K562 (cell line): ENCODE data around the gene RHOT1. TPM values are rescaled to one million over a fixed set of nuclear protein-coding genes. Genes with fewer than 3 reads are reported as not detected.

Experiments
- ARNT ChIP-seq, 2 experiments: fragments of 450-650 bp; IDR thresholded peaks; 2 replicates each; pipeline ENCODE4 v1.6.1; 2016; ENCODE audit warnings: mild to moderate bottlenecking in 1 of 2
- CREM ChIP-seq: IDR thresholded peaks from 2 replicates; pipeline ENCODE4 v1.6.1; 2014; ENCODE audit warnings: antibody characterized with exemption, low read depth
- FOSL1 ChIP-seq: fragments of 200-800 bp; sonication (Bioruptor generic); conservative IDR thresholded peaks from 2 replicates; pipeline ENCODE4 v1.6.1; 2016; ENCODE audit warnings: missing genetic modification characterization, missing compliant biosample characterization
- JUND ChIP-seq, 2 experiments: IDR thresholded peaks; 2 replicates in 1 of 2; 3 replicates in 1 of 2; pipeline ENCODE4 v1.6.1; 2011; ENCODE audit warnings: borderline replicate concordance in 2 of 2, low read depth in 2 of 2, low read length in 2 of 2, improper control_type of control experiment in 1 of 2, missing biosample characterization in 1 of 2, missing genetic modification characterization in 1 of 2, missing genetic modification reagents in 1 of 2
- KAT2B ChIP-seq: IDR thresholded peaks from one replicate; pipeline ENCODE4 v1.6.1; 2012; ENCODE audit warnings: low read depth, mild to moderate bottlenecking, control low read depth, inconsistent platforms, low read length, moderate library complexity
- MYNN ChIP-seq, 2 experiments: sonication (generic); formaldehyde crosslinking in 1 of 2; IDR thresholded peaks; 2 replicates each; pipeline versions ENCODE4 v1.5.0 to v1.6.1; 2016 to 2020; ENCODE audit warnings: antibody characterized with exemption in 1 of 2, missing genetic modification reagents in 1 of 2
- PHF20 ChIP-seq: fragments of 450-650 bp; IDR thresholded peaks from 2 replicates; pipeline ENCODE4 v1.6.1; 2018; ENCODE audit not compliant: partially characterized antibody
- PTBP1 ChIP-seq: fragments of 200-400 bp; formaldehyde crosslinking; IDR thresholded peaks from 2 replicates; pipeline ENCODE4 v1.6.1; 2017; ENCODE audit warnings: low read depth, low read length
- SAFB ChIP-seq: fragments of 200-400 bp; formaldehyde crosslinking; IDR thresholded peaks from 2 replicates; pipeline ENCODE4 v1.6.1; 2017; ENCODE audit warnings: low read depth, low read length, borderline replicate concordance
- SIRT6 ChIP-seq: IDR thresholded peaks from one replicate; pipeline ENCODE4 v1.6.1; 2012; ENCODE audit warnings: low read depth, mild to moderate bottlenecking, control low read depth, inconsistent platforms, low read length, moderate library complexity
- ZNF24 ChIP-seq: fragments of 450-650 bp; IDR thresholded peaks from 2 replicates; pipeline ENCODE4 v1.6.1; 2016
- polyA plus RNA-seq, 8 experiments: library from polyadenylated mRNA; depleted of rRNA in 4 of 8; stranded (reverse) in 5 of 8; unstranded in 3 of 8; fragments of >200 nt; fragmentation: Nextera tagmentation in 2 of 8; fragmentation: Illumina TruSeq in 1 of 8; extraction: Ambion mirVana in 2 of 8; extraction: Trizol in 1 of 8; gene quantifications; 2 replicates each; pipeline versions ENCODE4 v1.2.1 to v1.2.3, GENCODE V29; 2011 to 2014; ENCODE audit warnings: inconsistent platforms in 1 of 8, missing spikeins in 1 of 8
- total RNA-seq, 7 experiments: library from RNA; depleted of rRNA in 6 of 7; stranded (reverse); fragments of >200 nt in 6 of 7; fragmentation: Illumina TruSeq in 2 of 7; extraction: Trizol in 2 of 7; gene quantifications; 2 replicates each; pipeline versions ENCODE4 v1.2.1 to v1.2.3, GENCODE V29; 2011 to 2021; ENCODE audit warnings: low replicate concordance in 1 of 7
- TF ChIP-seq, protein P1 (sequence below): sonication (generic); formaldehyde crosslinking; IDR thresholded peaks from 2 replicates; pipeline ENCODE4 v1.9.0; 2022; ENCODE audit warnings: mild to moderate bottlenecking, missing genetic modification reagents
- TF ChIP-seq, protein P2 (sequence below): fragments of 250-450 bp; sonication (Bioruptor Pico); IDR thresholded peaks from 2 replicates; pipeline ENCODE4 v1.8.0; 2021; ENCODE audit warnings: borderline replicate concordance, mild to moderate bottlenecking, moderate library complexity; ENCODE audit not compliant: poor library complexity, severe bottlenecking
- TF ChIP-seq, protein P3 (sequence below), 2 experiments: fragments of 250-450 bp in 1 of 2; fragments of 450-650 bp in 1 of 2; sonication (Bioruptor Pico) in 1 of 2; IDR thresholded peaks; 2 replicates each; pipeline versions ENCODE4 v1.6.1 to v1.8.0; 2016 to 2021; ENCODE audit warnings: mild to moderate bottlenecking in 2 of 2, moderate library complexity in 2 of 2, missing compliant biosample characterization in 1 of 2, missing genetic modification characterization in 1 of 2
- TF ChIP-seq, protein P4 (sequence below): fragments of 450-650 bp; IDR thresholded peaks from 2 replicates; pipeline ENCODE4 v1.6.1; 2016
- TF ChIP-seq, protein P5 (sequence below): fragments of 250-450 bp; sonication (Bioruptor Pico); IDR thresholded peaks from 2 replicates; pipeline ENCODE4 v1.5.0; 2021
- TF ChIP-seq, protein P6 (sequence below): fragments of 450-650 bp; IDR thresholded peaks from 2 replicates; pipeline ENCODE4 v1.7.1; 2018; ENCODE audit warnings: mild to moderate bottlenecking, low read depth; ENCODE audit not compliant: partially characterized antibody
- TF ChIP-seq, protein P7 (sequence below), 3 experiments: IDR thresholded peaks in 2 of 3; conservative IDR thresholded peaks in 1 of 3; 2 replicates each; pipeline ENCODE4 v1.5.1; 2011 to 2012; ENCODE audit warnings: low read length in 3 of 3, mild to moderate bottlenecking in 3 of 3, control low read depth in 2 of 3, improper control_type of control experiment in 1 of 3, inconsistent platforms in 1 of 3, low read depth in 1 of 3, mixed read lengths in 1 of 3, moderate library complexity in 1 of 3; ENCODE audit not compliant: insufficient read depth in 2 of 3

The RHOT1 gene
- total and polyA plus RNA-seq, 9 of the 15 experiments (the other 6 are each of a cell fraction or from before 2014, with no cell fraction given): 23.0 to 101 (median 32.2) TPM

DNA sequence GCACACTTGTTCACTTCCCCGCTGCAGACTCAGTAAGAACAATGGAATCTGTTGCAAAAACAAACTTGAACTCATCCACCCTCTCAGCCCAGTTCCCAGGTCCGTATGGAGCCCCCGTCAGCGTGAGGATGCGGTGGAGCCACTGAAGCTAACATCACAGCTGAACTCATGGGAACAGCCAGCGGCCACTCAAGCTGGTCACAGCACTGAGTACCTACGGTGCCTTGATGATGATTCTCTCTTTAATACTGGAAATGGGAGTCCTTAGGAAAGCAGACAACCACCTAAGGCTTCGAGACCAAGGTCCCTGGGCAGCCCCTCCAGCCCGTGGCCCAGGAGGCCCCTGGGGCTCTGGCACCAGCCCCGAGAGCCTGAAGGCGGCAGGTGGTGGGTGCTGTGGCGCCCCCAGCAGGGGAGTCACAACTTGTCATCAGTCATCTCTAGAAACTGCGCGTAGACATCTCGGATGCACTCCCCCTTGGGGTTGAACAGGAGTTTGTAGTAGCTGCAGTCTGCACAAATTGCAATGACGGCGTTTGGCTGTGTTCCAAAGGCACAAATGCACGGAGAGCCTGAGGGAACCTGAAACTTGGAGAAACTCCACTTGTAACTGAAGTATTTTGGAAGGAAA, 31.0 kb upstream of the RHOT1 start (continued):
- TF ChIP-seq PHF20: peak; percentile 59
- TF ChIP-seq SAFB: no peak
- no peak for TF ChIP-seq ARNT (IDR thresholded peaks at IDR 0.05)
- TF ChIP-seq JUND (IDR thresholded peaks at IDR 0.05; ENCODE audit: borderline replicate concordance, low read depth, low read length): peak; percentile 32; the same call in 1 of the 2 replicates
- peak; percentile 37; the same call in 1 of the 3 replicates for TF ChIP-seq JUND (tag; IDR thresholded peaks at IDR 0.05; ENCODE audit: borderline replicate concordance, low read depth, low read length)
- peak; percentile 63; the same call in 1 of the 2 replicates for TF ChIP-seq ZNF24
- no peak for TF ChIP-seq SIRT6
- TF ChIP-seq, protein P1, sequence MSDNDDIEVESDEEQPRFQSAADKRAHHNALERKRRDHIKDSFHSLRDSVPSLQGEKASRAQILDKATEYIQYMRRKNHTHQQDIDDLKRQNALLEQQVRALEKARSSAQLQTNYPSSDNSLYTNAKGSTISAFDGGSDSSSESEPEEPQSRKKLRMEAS: peak; percentile 48; the same call in 1 of the 2 replicates
- TF ChIP-seq, protein P2, sequence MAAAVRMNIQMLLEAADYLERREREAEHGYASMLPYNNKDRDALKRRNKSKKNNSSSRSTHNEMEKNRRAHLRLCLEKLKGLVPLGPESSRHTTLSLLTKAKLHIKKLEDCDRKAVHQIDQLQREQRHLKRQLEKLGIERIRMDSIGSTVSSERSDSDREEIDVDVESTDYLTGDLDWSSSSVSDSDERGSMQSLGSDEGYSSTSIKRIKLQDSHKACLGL (CRISPR knock-in tag): no peak
- TF ChIP-seq, protein P3, sequence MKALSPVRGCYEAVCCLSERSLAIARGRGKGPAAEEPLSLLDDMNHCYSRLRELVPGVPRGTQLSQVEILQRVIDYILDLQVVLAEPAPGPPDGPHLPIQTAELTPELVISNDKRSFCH (CRISPR knock-in tag; IDR thresholded peaks at IDR 0.05): no peak
- TF ChIP-seq, protein P3 (tag; IDR thresholded peaks at IDR 0.05): 0 out of 2 replicates have a peak, but pooled peaks have one; percentile 41
- TF ChIP-seq, protein P4, sequence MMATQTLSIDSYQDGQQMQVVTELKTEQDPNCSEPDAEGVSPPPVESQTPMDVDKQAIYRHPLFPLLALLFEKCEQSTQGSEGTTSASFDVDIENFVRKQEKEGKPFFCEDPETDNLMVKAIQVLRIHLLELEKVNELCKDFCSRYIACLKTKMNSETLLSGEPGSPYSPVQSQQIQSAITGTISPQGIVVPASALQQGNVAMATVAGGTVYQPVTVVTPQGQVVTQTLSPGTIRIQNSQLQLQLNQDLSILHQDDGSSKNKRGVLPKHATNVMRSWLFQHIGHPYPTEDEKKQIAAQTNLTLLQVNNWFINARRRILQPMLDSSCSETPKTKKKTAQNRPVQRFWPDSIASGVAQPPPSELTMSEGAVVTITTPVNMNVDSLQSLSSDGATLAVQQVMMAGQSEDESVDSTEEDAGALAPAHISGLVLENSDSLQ: peak; percentile 86
- TF ChIP-seq, protein P5, sequence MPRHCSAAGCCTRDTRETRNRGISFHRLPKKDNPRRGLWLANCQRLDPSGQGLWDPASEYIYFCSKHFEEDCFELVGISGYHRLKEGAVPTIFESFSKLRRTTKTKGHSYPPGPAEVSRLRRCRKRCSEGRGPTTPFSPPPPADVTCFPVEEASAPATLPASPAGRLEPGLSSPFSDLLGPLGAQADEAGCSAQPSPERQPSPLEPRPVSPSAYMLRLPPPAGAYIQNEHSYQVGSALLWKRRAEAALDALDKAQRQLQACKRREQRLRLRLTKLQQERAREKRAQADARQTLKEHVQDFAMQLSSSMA: no peak
- TF ChIP-seq CREM: peak; percentile 83
- TF ChIP-seq, protein P6, sequence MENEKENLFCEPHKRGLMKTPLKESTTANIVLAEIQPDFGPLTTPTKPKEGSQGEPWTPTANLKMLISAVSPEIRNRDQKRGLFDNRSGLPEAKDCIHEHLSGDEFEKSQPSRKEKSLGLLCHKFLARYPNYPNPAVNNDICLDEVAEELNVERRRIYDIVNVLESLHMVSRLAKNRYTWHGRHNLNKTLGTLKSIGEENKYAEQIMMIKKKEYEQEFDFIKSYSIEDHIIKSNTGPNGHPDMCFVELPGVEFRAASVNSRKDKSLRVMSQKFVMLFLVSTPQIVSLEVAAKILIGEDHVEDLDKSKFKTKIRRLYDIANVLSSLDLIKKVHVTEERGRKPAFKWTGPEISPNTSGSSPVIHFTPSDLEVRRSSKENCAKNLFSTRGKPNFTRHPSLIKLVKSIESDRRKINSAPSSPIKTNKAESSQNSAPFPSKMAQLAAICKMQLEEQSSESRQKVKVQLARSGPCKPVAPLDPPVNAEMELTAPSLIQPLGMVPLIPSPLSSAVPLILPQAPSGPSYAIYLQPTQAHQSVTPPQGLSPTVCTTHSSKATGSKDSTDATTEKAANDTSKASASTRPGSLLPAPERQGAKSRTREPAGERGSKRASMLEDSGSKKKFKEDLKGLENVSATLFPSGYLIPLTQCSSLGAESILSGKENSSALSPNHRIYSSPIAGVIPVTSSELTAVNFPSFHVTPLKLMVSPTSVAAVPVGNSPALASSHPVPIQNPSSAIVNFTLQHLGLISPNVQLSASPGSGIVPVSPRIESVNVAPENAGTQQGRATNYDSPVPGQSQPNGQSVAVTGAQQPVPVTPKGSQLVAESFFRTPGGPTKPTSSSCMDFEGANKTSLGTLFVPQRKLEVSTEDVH: peak; percentile 26
- TF ChIP-seq, protein P7, sequence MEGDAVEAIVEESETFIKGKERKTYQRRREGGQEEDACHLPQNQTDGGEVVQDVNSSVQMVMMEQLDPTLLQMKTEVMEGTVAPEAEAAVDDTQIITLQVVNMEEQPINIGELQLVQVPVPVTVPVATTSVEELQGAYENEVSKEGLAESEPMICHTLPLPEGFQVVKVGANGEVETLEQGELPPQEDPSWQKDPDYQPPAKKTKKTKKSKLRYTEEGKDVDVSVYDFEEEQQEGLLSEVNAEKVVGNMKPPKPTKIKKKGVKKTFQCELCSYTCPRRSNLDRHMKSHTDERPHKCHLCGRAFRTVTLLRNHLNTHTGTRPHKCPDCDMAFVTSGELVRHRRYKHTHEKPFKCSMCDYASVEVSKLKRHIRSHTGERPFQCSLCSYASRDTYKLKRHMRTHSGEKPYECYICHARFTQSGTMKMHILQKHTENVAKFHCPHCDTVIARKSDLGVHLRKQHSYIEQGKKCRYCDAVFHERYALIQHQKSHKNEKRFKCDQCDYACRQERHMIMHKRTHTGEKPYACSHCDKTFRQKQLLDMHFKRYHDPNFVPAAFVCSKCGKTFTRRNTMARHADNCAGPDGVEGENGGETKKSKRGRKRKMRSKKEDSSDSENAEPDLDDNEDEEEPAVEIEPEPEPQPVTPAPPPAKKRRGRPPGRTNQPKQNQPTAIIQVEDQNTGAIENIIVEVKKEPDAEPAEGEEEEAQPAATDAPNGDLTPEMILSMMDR (IDR thresholded peaks at IDR 0.05 in 2 of 3, conservative IDR thresholded peaks at IDR 0.05 in 1 of 3; ENCODE audit: insufficient read depth in 2 of 3, low read depth in 1 of 3, low read length in 3 of 3): peak; percentile 85 to 96 (median 86)
- peak; percentile 84 for TF ChIP-seq KAT2B
- 0 out of 2 replicates have a peak, but pooled peaks have one; percentile 20 for TF ChIP-seq FOSL1 (tag)
- TF ChIP-seq PTBP1: no peak
- TF ChIP-seq MYNN (IDR thresholded peaks at IDR 0.05): peak; percentile 67
- TF ChIP-seq MYNN (CRISPR knock-in tag; IDR thresholded peaks at IDR 0.05): no peak
